Uterus (tissue), 4 donors: ENCODE results near the gene MSANTD7. TPM values are rescaled to one million over a fixed set of nuclear protein-coding genes. Genes with fewer than 3 reads are reported as not detected.

Source experiments
- DNase-seq, 2 donors: peaks; one replicate each; pipeline ENCODE4 v3.0.0-alpha.2; 2019 to 2020
- H3K27ac ChIP-seq, 2 donors: fragments of 200-600 bp; sonication (generic); 1 replicate in 1 of 2; 2 replicates in 1 of 2; pipeline ENCODE4 v1.5.1; 2016 to 2018
- H3K27me3 ChIP-seq, 2 donors: fragments of 200-600 bp; sonication (generic); one replicate each; pipeline ENCODE4 v1.5.1; 2018 to 2019; ENCODE audit warnings: control low read depth in 1 of 2
- H3K36me3 ChIP-seq, 2 donors: fragments of 200-600 bp; sonication (generic); one replicate each; pipeline ENCODE4 v1.5.1; 2019; ENCODE audit warnings: control low read depth in 1 of 2
- H3K4me1 ChIP-seq, 2 donors: fragments of 200-600 bp; sonication (generic); one replicate each; pipeline ENCODE4 v1.5.1; 2018 to 2019; ENCODE audit warnings: control low read depth in 1 of 2
- H3K4me3 ChIP-seq, 2 donors: fragments of 200-600 bp; sonication (generic); 1 replicate in 1 of 2; 2 replicates in 1 of 2; pipeline ENCODE4 v1.5.1; 2018 to 2019; ENCODE audit warnings: mild to moderate bottlenecking in 1 of 2
- H3K9me3 ChIP-seq, 2 donors: fragments of 200-600 bp; sonication (generic); one replicate each; pipeline ENCODE4 v1.5.1; 2019; ENCODE audit warnings: control low read depth in 1 of 2
- POLR2A ChIP-seq, 2 donors: fragments of 450-650 bp; IDR thresholded peaks; one replicate each; pipeline ENCODE4 v1.6.1; 2016; ENCODE audit warnings: antibody characterized with exemption in 2 of 2, mild to moderate bottlenecking in 1 of 2, moderate library complexity in 1 of 2
- intact Hi-C: fragments of 100-400 bp; cut with DNase I; formaldehyde crosslinking; loops from one replicate; pipeline ENCODE4 v1.15.1; 2023; ENCODE audit warnings: low total_unique reads
- total RNA-seq, 4 donors: library from RNA; depleted of rRNA in 3 of 4; stranded (reverse); fragments of >200 nt in 3 of 4; gene quantifications; one replicate each; pipeline versions ENCODE4 v1.1.0 to v1.2.4, GENCODE V29; 2014 to 2023
- TF ChIP-seq, protein P1 (sequence below), 4 experiments: fragments of 200-600 bp in 2 of 4; fragments of 450-650 bp in 2 of 4; sonication (generic) in 2 of 4; IDR thresholded peaks; one replicate each; pipeline ENCODE4 v1.5.1; 2016 to 2019; ENCODE audit warnings: antibody characterized with exemption in 4 of 4, mild to moderate bottlenecking in 2 of 4, moderate library complexity in 1 of 4
- donor health status: DM: yes; HTN: yes; CAD: no.

Gene MSANTD7
- total RNA-seq = 10 to 100 TPM in 2 of 4 donors, 1 to 10 TPM in 2; 3.2 to 23.2 (median 8.6) TPM

DNA sequence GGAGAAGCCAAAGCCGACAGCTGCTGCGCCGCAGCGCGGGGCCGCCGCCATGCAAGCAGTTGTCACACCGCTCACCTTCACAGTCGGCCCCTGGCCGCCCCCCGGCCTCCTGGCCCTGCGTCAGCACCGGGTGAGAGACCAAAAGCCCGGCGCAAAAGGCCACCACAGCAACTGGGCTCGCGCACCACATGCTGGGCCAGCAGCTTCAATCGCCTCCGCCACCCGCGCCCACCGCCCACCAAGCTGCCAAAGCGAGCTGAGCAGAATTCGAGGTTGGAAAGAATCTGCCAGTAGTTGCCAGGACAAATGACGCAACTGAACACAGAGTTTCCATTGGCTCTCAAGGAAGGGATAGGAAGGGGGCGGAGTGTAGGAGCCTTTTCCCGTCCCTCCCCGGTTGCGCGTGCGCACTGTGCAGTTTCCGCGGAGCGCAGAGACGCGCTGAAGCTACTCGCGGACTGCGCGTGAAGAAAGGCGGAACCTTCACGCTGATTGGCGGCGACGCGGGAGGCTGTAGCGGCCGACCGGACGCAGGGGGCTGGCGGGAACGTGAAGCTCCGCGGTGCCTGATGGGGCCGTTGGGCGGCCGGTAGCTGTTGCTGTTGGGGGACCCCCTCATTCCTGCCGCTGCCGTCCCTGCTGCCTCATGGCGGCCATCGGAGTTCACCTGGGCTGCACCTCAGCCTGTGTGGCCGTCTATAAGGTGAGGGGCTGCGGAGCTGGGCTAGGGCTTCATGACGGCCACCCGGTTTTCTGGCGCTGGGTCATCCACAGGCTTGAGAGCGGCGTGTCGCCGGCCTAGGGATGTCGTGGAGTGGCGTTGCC is at the start of gene MSANTD7, which contains the start of the genes CDNF and HSPA14:
MSANTD7 (plus strand) TSS at position 550 of the 825 bp plus-strand sequence. CDS start 3,979 bp downstream, outside the sequence.
CDNF (minus strand) TSS at position 281 of the 825 bp plus-strand sequence; CDS start at position 190, 91 bp downstream.
HSPA14 (plus strand) TSS at position 550 of the 825 bp plus-strand sequence; CDS start at position 647, 97 bp downstream.
- no peaks in the 10 kb centered on the region for H3K9me3 ChIP-seq
- TF ChIP-seq, protein P1, sequence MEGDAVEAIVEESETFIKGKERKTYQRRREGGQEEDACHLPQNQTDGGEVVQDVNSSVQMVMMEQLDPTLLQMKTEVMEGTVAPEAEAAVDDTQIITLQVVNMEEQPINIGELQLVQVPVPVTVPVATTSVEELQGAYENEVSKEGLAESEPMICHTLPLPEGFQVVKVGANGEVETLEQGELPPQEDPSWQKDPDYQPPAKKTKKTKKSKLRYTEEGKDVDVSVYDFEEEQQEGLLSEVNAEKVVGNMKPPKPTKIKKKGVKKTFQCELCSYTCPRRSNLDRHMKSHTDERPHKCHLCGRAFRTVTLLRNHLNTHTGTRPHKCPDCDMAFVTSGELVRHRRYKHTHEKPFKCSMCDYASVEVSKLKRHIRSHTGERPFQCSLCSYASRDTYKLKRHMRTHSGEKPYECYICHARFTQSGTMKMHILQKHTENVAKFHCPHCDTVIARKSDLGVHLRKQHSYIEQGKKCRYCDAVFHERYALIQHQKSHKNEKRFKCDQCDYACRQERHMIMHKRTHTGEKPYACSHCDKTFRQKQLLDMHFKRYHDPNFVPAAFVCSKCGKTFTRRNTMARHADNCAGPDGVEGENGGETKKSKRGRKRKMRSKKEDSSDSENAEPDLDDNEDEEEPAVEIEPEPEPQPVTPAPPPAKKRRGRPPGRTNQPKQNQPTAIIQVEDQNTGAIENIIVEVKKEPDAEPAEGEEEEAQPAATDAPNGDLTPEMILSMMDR (IDR thresholded peaks at IDR 0.05) = peak in 2 of 4 experiments; percentile 3 to 31
- peak; percentile 79 to 81 for TF ChIP-seq POLR2A (IDR thresholded peaks at IDR 0.05)
- peak; percentile 99 for DNase-seq
- peaks cover 5% of the 10 kb centered on the region in 2 donors for H3K4me1 ChIP-seq
- intact Hi-C loops = no loop called here
- H3K27me3 ChIP-seq = no peaks in the 10 kb centered on the region
- no peaks in the 10 kb centered on the region for H3K36me3 ChIP-seq
- H3K4me3 ChIP-seq = peak within 1 kb of the TSS; percentile 96
- peak within 1 kb of the TSS; percentile 93 to 94 for H3K27ac ChIP-seq

- Histone ChIP-seq H3K27me3 (no peaks in the 10 kb centered on the region), H3K27ac (no peak overlapping the region), H3K36me3 (no peaks in the 10 kb centered on the region), H3K4me1 (no peaks in the 10 kb centered on the region), H3K9me3 (no peaks in the 10 kb centered on the region), H3K4me3 (no peak overlapping the region)
- TF ChIP-seq, protein P1 (IDR thresholded peaks at IDR 0.05) = no peak
- no peak for TF ChIP-seq POLR2A (IDR thresholded peaks at IDR 0.05)
- intact Hi-C loops = no loop called here
- DNase-seq = no peak
These were observed 39.5 kb upstream of the MSANTD7 start for GRCh38 chr10:14798636-14799035.

GRCh38 chr10:14800397-14800796 is 37.7 kb upstream of the MSANTD7 start:
- no peak for DNase-seq
- Histone ChIP-seq H3K4me1 (no peaks in the 10 kb centered on the region), H3K9me3 (no peaks in the 10 kb centered on the region), H3K27ac (no peak overlapping the region), H3K4me3 (no peak overlapping the region), H3K36me3 (no peaks in the 10 kb centered on the region), H3K27me3 (no peaks in the 10 kb centered on the region)
- TF ChIP-seq, protein P1 (IDR thresholded peaks at IDR 0.05) = no peak
- no peak for TF ChIP-seq POLR2A (IDR thresholded peaks at IDR 0.05)
- intact Hi-C loops = no loop called here

- H3K9me3 ChIP-seq = no peaks in the 10 kb centered on the region
- no peak overlapping the region for H3K27ac ChIP-seq
- peak in 1 of 2 donors; percentile 56 for DNase-seq
- no peaks in the 10 kb centered on the region for H3K4me1 ChIP-seq
- intact Hi-C loops = no loop called here
- no peaks in the 10 kb centered on the region for H3K36me3 ChIP-seq
- no peak for TF ChIP-seq POLR2A (IDR thresholded peaks at IDR 0.05)
- TF ChIP-seq, protein P1 (IDR thresholded peaks at IDR 0.05) = no peak
- no peaks in the 10 kb centered on the region for H3K27me3 ChIP-seq
- H3K4me3 ChIP-seq = no peak overlapping the region
These were observed 36.4 kb upstream of the MSANTD7 start for GRCh38 chr10:14801723-14802122.

DNA sequence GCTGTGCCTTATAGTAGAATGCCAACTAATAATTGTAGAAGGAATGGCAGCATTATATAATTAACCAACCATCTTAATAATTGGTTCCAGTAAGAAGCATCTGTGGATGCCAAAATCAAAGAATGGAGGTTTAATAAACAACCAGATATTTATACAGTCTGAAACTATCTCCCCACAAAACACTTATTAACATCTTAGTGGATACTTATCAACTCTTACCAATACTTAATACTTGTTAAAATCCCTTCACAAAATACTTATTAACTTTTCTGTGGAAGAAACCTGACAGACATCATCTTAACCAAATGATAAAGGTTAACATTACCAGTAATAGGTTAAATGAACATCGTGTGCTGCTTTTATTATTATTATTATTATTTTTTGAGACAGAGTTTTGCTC is 34.3 kb upstream of the MSANTD7 start:
- Histone ChIP-seq H3K4me3 (no peak overlapping the region), H3K36me3 (no peaks in the 10 kb centered on the region), H3K4me1 (no peaks in the 10 kb centered on the region), H3K27me3 (no peaks in the 10 kb centered on the region), H3K9me3 (no peaks in the 10 kb centered on the region), H3K27ac (no peak overlapping the region)
- DNase-seq = no peak
- TF ChIP-seq POLR2A (IDR thresholded peaks at IDR 0.05) = no peak
- TF ChIP-seq, protein P1 (IDR thresholded peaks at IDR 0.05) = no peak
- intact Hi-C loops = no loop called here
